GM18873 (cell line): ENCODE data around the gene MAML2.
A peak's percentile ranks its signal among the peaks of the same experiment; 100 is the strongest.

Experiments
- ATAC-seq: cut with Tn5 transposase; IDR thresholded peaks from one replicate; pipeline ENCODE4 v1.9.1; 2021; ENCODE audit warnings: mild to moderate bottlenecking, moderate library complexity, moderate number of reproducible peaks; ENCODE audit not compliant: unreplicated experiment, low FRiP score

The MAML2 gene

DNA sequence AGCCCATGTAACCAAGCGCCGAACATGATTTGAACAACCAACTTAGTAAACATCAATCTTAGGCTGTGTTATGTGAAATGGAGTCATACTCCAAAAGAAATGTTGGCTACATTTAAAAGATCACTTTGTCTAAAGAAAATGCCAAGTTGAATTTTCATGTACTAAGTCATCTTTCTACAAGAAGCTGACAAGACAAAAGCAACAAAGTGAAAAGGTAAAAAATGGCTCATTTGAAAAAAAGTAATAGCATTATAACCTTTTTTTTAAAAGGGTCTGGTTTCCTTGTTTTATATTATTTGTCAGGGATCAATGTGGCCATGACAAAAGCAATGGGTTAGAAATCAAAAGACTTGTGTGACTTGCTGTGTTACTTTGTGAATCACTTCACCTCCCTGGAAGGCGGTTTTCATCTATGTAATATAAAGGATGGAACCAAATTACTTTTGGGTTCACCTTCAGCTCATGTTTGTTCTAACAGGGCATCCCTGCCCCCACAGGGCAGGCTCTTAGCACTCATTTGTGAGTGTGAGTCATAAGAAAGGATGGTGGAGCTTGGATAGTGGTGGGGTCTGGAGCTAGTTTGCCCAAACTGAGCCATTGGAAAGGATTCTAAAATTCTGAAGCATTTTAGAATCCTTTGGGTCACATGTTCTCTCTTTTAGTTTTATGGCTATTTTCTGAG, 287.1 kb downstream of the MAML2 start:
- no peak for ATAC-seq

DNA sequence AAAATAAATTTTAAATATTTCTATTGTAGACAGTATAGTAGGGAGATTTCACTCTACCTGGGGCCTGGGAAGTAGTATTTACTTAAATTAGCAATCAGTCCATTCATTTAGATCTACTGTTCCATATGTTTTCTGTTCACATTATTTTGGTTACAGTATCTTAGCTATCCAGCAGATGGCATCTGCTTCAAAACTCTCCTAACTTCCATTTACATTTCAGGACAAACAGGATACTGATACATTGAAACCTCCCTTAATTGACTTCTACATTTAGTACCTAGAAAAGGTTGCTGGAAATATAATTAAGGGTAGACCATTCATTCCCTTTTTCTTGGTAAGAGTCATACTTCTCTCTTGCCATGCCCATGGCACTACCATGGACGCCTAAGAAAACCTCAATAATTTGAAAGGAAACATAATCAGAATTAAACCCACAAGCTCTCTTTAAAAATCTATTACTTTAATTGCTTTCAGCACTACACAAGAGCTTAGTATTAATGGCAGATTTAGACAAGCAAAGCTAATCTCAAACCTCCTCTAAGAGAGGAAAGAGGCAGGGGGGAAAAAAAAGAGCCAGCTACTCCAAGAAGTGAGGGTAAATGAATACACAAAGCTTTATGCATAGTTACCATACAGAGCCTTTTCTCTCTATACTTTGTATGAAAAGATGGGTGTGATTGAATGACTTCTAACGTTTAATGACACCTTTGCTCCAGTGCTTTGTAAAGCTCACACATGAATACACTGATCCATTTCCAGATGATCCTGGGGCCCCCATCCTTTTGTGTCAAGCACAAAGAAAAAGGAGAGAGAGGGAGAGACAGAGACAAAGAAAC, 287.9 kb downstream of the MAML2 start:
- no peak for ATAC-seq

DNA sequence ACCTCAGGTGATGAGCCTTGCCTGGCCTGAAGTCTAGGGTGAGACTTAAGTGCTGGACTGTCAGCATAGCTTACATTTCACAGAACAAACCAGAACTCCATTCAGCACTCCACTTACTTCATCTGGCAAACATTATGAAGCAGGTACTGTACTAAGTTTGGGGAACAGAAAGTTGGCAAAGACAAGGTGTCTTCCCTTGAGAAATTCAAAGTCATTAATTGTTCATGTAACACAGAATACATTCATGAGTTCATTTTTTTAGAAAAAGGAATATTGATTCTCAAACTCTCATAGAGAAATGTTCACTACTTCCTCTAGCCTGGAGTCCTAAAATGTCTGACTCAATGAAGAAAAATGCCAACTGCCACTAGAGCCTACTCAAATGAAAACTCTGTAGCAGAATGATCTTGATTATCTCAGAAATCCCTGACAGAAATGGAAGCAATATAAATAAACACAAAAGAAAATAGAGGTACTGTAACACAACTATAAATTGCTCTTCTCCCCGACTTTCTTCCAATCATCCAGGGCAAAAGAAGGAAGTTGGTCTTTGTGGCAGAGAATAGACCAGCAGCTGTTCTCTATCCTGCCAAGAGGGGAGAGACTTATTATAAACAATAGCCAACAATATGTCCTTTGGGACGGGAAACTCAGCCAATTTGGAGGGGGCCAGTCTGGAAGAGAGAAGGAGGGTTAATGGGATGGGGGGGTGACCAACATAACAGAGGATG, 289.9 kb downstream of the MAML2 start:
- no peak for ATAC-seq

DNA sequence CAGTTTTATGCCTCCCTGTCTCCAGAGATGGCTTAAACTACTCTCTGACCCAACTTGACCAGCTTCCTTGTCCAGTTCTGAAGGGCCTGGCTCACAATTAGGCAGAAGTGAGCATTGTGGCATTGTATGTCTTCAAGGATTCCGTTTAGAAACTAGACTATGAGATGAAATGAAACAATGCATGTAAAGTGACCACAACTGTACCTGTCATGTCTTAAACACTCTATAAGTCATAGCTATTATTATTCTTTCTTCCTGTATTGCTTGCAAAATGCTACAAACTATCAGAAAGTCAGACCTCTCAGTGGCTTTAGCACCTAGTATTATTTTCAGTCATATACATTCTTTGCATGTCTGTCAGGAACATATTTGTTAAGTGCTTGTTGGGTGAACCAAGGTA, 291.2 kb downstream of the MAML2 start:
- peak; percentile 96 for ATAC-seq

DNA sequence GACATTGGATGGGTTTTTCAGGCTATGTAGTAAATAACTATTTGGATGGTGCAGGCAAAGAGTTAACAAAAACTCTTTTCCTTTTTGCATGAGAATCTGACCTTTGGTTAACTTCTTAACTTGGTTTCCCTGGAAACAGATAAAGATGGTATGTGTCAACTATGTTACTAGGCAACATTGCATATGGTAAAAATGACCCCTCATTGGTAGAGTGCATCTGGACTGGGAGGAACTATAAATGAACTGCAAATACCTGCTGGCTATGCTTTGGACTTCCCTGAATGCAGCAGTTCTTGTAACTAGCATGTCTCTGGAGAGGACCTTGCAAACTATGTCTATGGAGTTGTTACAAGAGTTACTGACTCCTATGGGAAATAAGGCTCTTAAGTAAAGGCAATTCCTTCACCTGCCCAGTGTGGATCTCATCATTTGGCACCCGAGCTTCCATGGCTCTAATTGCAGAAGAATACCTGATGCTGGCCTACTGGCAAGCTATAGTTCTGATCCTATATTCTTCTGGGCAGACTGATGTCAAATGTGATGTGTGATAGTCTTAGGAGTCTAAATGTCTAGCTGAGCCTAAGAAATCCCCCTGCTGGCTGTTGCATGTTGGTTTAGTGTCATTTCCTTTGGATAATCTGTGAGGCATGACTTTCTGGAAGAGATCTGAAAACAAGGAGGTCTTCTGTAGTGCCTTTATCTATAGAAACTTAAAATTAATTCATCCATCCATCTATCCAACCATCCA, 292.4 kb downstream of the MAML2 start:
- no peak for ATAC-seq

DNA sequence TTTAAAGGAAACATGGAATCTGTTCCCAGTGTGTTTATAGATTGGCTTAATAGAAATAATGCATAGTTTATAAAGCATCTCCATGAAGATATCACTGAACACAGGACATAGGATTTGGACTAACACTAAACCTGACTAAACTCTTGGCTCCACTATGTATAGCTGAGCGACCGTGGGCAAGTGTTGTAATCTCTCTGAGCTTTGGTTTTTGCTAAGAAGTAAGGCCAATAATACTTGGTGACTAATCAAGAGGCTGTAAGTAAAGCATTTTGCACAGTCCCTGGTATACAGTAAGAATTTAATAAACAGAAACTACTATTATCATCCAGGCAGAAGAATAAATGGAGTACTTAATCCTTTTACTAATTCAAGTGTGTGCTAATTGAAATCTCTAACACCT, 293.6 kb downstream of the MAML2 start:
- ATAC-seq, result no peak

DNA sequence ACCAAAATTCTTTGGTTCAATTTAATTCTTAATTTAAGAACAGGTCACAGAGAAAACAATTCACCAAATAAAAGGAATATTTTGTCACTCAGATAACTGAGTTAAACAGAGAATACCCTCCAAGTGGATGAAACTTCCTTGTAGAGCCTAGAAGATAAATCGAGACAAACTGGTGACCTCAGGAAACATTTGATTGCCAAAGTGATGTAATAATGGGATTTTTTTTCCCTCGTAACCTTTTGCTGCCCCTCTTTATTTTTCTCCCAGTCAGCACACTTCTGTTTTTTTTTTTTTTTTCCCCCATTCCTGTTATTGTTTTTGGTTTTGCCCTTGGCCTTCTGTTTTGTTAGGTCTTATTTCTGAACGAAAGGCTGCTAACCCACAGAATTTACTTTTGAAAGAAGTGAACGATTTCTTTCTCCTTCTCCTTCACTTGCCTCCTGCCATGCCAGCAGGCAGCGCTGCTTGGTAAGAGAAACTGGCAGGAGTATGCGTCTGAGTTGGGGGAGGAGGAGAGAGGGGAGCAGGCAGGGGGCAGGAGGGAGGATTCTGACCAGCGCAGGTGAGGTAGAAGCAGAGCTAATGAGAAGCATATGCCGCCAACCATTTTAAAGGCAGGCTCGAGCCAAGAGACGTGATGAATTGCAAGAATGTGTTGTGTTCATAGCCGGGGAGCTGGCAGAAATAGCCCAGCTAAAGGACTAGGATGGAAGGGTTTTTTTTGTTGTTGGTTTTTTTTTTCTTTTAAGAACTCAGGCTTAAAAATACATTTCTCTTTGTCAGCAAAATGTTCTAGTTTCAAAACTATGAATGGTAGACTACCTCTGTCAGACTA, 297.2 kb downstream of the MAML2 start:
- ATAC-seq, result no peak

DNA sequence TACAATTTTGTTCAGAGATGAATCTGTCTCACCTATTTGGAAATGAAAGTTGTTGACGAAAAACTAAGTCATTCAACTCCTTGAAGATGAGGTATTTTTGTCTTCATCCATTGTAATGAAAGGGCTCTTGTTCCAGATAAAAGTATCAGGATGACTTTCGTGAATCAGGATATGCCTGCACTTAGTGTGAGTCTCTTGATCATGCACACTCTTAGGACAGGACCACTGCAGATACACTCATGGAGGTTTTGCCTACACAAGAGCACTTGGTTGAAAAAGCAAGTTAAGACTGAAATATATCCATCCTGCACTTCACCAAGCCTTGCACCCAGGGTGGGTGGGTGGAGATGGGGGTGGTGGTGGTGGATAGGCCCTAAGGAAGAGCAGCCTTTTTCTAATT, 298.2 kb downstream of the MAML2 start:
- ATAC-seq, result no peak

DNA sequence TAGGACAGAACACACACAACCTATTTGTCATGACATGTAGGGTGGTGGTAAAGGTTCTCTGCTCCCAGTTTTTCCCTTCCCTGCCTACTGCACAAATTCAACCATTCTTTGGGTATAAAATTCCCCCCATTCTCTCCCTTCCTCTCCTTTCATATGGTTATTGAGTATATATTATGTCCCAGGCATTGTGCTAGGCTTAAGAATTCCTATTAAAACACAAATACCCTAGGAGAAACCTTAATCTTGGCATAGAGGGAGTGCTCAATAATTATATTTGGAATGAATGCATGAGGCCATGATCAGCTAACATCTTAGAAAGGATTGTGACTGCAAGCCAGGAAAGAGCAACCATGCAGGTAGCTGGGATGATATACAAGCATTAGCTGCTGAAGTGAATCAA, 298.7 kb downstream of the MAML2 start:
- no peak for ATAC-seq

DNA sequence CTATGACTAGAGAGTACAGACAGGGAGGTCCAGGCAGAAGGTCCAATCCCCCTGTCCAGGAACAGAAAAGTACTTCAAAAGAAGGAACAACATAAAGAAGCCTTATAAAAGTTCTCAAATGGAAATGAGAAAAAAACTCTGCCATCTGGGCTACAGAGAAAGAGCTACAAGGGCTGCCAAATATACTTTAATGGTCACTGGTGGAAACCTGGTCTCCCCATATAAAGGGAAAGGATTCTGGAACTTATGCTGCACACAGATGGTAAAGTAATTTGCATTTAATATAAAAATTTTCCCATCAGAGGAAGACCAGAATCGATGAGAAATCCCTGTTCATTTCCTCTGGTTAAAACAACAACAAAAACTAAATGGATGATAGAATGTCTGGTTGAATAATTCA, 299.7 kb downstream of the MAML2 start:
- no peak for ATAC-seq

DNA sequence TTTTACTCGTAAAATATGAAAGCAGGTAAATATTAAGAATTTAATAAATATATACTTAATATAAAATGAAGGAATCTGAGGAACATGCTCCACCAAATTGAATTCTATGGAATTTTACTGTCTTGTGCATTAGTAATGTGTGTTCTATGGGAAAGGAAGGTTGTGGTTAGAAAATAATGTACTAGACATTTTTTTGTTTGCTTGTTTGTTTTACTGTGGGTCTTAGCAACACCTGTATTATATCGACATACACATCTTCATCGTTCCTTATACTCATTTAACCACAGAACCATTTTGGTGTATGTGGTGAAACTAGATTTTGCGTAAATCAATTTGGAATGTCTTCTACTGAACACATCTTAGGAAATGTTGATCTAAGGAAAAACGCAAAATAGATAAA, 304.9 kb downstream of the MAML2 start:
- no peak for ATAC-seq

DNA sequence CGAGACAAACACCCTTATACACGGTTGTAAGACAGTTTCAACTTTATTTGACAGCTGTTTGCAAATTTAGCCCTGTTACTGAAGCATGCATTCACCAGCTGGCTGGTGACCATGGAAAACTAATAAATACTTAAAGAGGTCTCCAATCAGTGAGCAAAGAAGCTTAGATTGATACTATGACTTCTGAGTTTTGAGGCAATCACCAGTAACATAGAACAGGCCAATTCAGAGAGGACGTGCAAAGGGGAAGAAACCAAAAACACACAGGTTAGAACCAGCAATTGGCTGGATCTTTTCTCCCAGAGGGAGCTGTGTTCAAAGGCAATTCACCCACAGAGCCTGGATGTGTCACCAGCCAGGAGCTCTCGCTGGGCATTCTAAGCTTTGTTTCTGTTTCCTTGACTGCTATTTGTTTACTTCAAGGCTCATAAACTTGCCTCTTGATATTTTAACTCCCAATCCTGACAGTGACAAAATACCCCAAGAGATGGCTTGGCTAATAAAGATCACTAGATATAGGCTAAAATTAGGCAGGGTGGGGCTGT, 305.5 kb downstream of the MAML2 start:
- ATAC-seq, result no peak

DNA sequence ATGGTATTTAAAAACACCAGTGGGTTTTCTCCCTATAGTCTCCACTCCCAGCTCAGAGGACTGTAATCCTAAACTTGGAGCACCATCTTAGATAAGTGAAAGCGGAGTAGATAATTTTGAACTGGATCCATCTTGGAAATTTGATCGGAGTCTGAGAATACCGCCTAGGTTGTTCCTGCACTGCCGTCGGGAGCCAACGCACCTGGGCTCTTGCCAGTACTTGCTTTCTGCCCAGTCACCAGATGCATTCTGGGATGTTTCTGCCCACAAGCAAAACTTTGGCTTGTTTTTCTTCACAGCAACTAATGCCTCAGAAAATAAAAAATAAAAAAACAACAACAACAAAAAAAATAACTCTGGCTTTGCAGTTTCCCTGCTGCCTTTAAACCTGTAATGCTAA, 306.1 kb downstream of the MAML2 start:
- no peak for ATAC-seq

DNA sequence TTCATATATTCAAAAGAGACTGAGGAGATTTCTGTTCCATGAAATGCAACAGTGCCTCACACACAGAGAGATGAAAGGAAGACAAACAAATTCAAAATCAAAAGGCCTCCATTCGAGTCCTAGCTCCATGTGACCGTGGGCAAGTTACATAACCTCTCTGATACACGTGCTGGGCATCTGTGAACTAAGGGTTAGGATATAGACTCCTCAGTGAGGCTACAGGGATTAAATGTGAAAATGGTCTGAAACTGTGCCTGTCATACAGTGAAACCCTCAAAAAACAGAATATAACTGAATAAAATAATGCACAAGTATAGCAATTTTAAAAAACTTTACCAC, 307.3 kb downstream of the MAML2 start:
- no peak for ATAC-seq

DNA sequence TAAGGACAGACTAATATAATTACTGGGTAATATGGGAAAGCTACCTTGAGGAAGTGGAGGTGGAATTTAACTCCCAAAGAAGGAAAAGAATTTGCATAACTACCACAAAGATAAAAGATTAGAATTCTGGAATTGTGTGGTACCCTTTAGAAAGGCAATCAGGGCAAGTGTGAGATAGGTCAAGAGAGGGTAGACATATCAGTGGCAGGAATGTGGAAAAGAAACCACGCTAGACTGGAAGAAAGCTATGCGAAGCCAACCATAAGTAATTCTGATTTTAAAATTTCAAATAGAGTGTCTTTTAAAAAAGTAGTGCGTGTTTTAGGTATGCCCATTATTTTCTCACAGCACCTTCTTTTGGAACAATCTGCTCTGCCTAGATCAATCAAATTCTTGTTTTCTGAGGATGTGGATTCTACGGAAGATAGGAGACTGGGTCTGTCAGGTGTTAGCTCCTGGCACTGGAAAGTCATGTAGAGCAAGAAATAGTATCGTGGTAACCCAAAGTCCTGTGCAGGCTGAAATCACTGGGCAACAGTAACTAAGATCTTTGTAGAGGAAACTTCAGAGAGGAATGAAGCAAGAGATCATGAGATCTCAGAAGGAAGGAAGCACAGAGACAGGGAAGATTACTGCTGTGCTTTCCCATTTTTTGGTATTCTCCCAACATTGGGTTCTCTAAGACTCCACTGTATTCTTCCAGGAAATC, 307.8 kb downstream of the MAML2 start:
- ATAC-seq, result no peak

DNA sequence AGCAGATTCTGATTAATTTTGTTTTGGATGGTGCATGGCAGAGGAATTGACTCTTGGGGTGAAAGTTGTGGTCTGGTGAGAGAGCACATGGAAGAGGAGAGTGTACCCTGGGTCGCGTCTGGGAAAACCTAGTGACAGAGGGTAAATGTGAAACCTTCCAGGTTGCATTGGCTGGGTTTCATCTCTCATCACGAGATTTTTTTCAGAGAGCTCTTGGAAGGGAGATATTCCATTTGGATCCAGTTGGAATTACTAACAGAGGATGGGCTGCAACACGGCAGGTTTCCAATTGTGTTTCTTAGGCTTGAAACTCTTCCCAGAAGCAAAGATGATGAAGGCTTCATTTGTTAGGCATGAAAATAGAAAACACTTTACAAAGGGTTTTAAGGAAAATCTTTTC, 309.4 kb downstream of the MAML2 start:
- no peak for ATAC-seq

DNA sequence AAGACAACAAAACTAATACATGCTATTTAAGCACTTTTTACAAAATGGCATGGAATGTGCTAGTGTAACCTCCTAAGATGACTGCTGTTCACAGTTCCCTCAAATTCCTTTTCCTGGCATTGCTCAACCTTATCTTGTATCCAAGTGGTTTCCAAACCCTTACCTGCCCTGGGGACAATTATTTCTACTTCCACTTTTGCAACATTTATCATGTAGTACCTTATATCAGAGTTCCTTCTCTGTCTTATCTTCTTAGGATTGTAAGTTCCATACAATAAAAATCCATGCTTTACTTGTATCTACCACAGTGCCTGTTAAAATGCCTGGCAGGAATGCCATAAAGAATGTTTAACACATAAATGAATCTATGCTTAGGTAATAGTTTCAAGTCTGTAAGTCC, 309.9 kb downstream of the MAML2 start:
- no peak for ATAC-seq

DNA sequence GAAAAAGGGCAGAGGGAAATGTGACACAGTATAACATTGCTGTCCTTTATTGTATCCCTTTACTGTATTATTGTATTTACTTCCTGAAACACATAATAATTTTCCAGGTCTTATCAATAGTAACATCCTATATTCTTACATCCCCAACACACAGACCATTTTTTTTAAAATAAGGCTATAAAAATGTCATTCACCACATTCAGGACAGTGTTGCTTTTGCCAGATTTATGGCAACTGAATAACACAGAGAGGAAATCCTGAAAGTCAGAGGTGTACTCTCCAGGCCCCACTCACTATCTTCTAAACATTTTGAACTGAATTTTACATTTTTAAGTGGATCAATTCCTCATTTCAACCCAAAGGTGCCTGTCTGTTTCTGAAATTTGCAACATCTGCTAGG, 314.2 kb downstream of the MAML2 start:
- no peak for ATAC-seq

DNA sequence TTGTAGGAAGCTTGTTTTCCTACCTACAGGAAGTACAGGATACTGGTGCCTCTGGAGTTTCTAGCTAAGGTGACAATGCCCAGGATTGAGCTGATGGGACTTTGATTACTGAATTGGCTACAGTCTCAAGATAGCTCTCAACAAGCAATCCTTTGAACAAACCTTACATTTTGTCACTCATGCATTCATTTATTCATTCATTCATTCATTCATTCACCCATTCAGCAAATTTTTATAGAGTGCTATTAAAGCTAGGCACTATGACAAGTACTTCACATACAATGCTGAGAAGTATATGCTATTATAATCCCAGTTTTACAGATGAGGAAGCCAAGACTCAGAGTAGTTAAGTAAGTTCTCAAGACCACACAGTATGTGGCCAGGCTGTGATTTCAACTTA, 316.0 kb downstream of the MAML2 start:
- no peak for ATAC-seq
